Liver (tissue), 9 donors: Measurements from ENCODE around the gene GOLGA6A. TPM values are rescaled to one million over a fixed set of nuclear protein-coding genes. Genes with fewer than 3 reads are reported as not detected.

Experiments used
- DNase-seq: peaks from one replicate; pipeline ENCODE4 v3.0.0-alpha.2; 2017; ENCODE audit warnings: low spot score
- H3K27ac ChIP-seq, 2 donors: one replicate each; pipeline ENCODE4 v1.7.0; 2013; ENCODE audit warnings: inconsistent platforms in 2 of 2, low read length in 2 of 2, control low read depth in 1 of 2, low read depth in 1 of 2, mild to moderate bottlenecking in 1 of 2
- H3K27me3 ChIP-seq, 4 donors: one replicate each; pipeline versions ENCODE4 v1.6.1 to v1.7.0; 2013; ENCODE audit warnings: low read length in 3 of 4, inconsistent platforms in 1 of 4, mild to moderate bottlenecking in 1 of 4, moderate library complexity in 1 of 4; ENCODE audit not compliant: control insufficient read depth in 4 of 4, insufficient read depth in 4 of 4
- H3K36me3 ChIP-seq, 4 donors: one replicate each; pipeline versions ENCODE4 v1.6.1 to v1.7.0; 2013; ENCODE audit warnings: low read length in 3 of 4, mild to moderate bottlenecking in 3 of 4, low read depth in 1 of 4, moderate library complexity in 1 of 4; ENCODE audit not compliant: control insufficient read depth in 4 of 4, insufficient read depth in 3 of 4
- H3K4me1 ChIP-seq, 4 donors: one replicate each; pipeline versions ENCODE4 v1.6.1 to v1.7.0; 2013; ENCODE audit warnings: low read length in 3 of 4, mild to moderate bottlenecking in 3 of 4, moderate library complexity in 1 of 4; ENCODE audit not compliant: control insufficient read depth in 4 of 4, insufficient read depth in 4 of 4
- H3K4me3 ChIP-seq, 3 donors: one replicate each; pipeline versions ENCODE4 v1.6.1 to v1.7.0; 2013; ENCODE audit warnings: low read length in 3 of 3, control low read depth in 1 of 3, low read depth in 1 of 3, mild to moderate bottlenecking in 1 of 3
- H3K9ac ChIP-seq, 2 donors: one replicate each; pipeline ENCODE4 v1.7.0; 2013; ENCODE audit warnings: low read length in 2 of 2, mild to moderate bottlenecking in 2 of 2, moderate library complexity in 2 of 2, control low read depth in 1 of 2, low read depth in 1 of 2
- H3K9me3 ChIP-seq, 4 donors: one replicate each; pipeline versions ENCODE4 v1.6.1 to v1.7.0; 2013; ENCODE audit warnings: low read length in 3 of 4; ENCODE audit not compliant: control insufficient read depth in 4 of 4
- ATF3 ChIP-seq: IDR thresholded peaks from 2 replicates; pipeline ENCODE4 v1.6.1; 2016; ENCODE audit warnings: antibody characterized with exemption
- CTCF ChIP-seq: fragments of 150-350 bp; IDR thresholded peaks from 2 replicates; pipeline ENCODE4 v1.5.1; 2017; ENCODE audit warnings: improper control_type of control experiment, low read depth, low read length; ENCODE audit not compliant: missing input control
- EGR1 ChIP-seq, 2 donors: IDR thresholded peaks; 2 replicates each; pipeline ENCODE4 v1.6.1; 2016 to 2018; ENCODE audit warnings: antibody characterized with exemption in 2 of 2, low read depth in 2 of 2
- FOXA1 ChIP-seq: IDR thresholded peaks from 2 replicates; pipeline ENCODE4 v1.6.1; 2016; ENCODE audit warnings: antibody characterized with exemption
- FOXA2 ChIP-seq: IDR thresholded peaks from 2 replicates; pipeline ENCODE4 v1.6.1; 2016; ENCODE audit warnings: antibody characterized with exemption
- GABPA ChIP-seq, 2 donors: IDR thresholded peaks in 1 of 2; conservative IDR thresholded peaks in 1 of 2; 2 replicates each; pipeline ENCODE4 v1.6.1; 2016; ENCODE audit warnings: antibody characterized with exemption in 2 of 2, mild to moderate bottlenecking in 1 of 2, moderate library complexity in 1 of 2
- HNF4A ChIP-seq, 2 donors: conservative IDR thresholded peaks; 2 replicates each; pipeline ENCODE4 v1.6.1; 2016; ENCODE audit warnings: antibody characterized with exemption in 2 of 2, mild to moderate bottlenecking in 2 of 2
- HNF4G ChIP-seq: IDR thresholded peaks from 2 replicates; pipeline ENCODE4 v1.6.1; 2016; ENCODE audit warnings: antibody characterized with exemption
- JUND ChIP-seq, 2 donors: IDR thresholded peaks; 2 replicates each; pipeline ENCODE4 v1.6.1; 2016; ENCODE audit warnings: antibody characterized with exemption in 2 of 2
- MAX ChIP-seq: IDR thresholded peaks from 2 replicates; pipeline ENCODE4 v1.6.1; 2016; ENCODE audit warnings: antibody characterized with exemption
- NR2F2 ChIP-seq: IDR thresholded peaks from 2 replicates; pipeline ENCODE4 v1.6.1; 2016; ENCODE audit warnings: antibody characterized with exemption
- RAD21 ChIP-seq, 2 donors: IDR thresholded peaks; 2 replicates each; pipeline ENCODE4 v1.6.1; 2016; ENCODE audit warnings: antibody characterized with exemption in 2 of 2, mild to moderate bottlenecking in 2 of 2
- REST ChIP-seq: IDR thresholded peaks from 2 replicates; pipeline ENCODE4 v1.6.1; 2016; ENCODE audit warnings: antibody characterized with exemption, mild to moderate bottlenecking
- RXRA ChIP-seq, 2 donors: IDR thresholded peaks; 2 replicates each; pipeline ENCODE4 v1.6.1; 2017 to 2018; ENCODE audit warnings: antibody characterized with exemption in 2 of 2, mild to moderate bottlenecking in 1 of 2
- SP1 ChIP-seq: IDR thresholded peaks from 2 replicates; pipeline ENCODE4 v1.6.1; 2018; ENCODE audit warnings: antibody characterized with exemption, mild to moderate bottlenecking
- TAF1 ChIP-seq: conservative IDR thresholded peaks from 2 replicates; pipeline ENCODE4 v1.6.1; 2016; ENCODE audit warnings: antibody characterized with exemption, mild to moderate bottlenecking
- YY1 ChIP-seq: IDR thresholded peaks from 2 replicates; pipeline ENCODE4 v1.6.1; 2016; ENCODE audit warnings: antibody characterized with exemption, mild to moderate bottlenecking
- ZBTB33 ChIP-seq: IDR thresholded peaks from 2 replicates; pipeline ENCODE4 v1.6.1; 2016; ENCODE audit warnings: antibody characterized with exemption
- WGBS: extraction: QIAGEN DNeasy Blood & Tissue Kit; methylation state at CpG from one replicate; pipeline ENCODE4 v1.1.7; 2013; 5-methylcytosine and 5-hydroxymethylcytosine counted together
- polyA plus RNA-seq, 2 donors: library from polyadenylated mRNA; stranded (reverse) in 1 of 2; unstranded in 1 of 2; fragments of 200-250 nt in 1 of 2; fragments of >200 nt in 1 of 2; fragmentation: Nextera tagmentation in 1 of 2; extraction: Ambion mirVana in 1 of 2; gene quantifications; one replicate each; pipeline versions ENCODE4 v1.2.1 to v1.2.3, GENCODE V29; 2013 to 2015
- total RNA-seq, 2 donors: library from RNA; depleted of rRNA; stranded (reverse); fragments of >200 nt; gene quantifications; one replicate each; pipeline ENCODE4 v1.2.3, GENCODE V29; 2014
- donor health status: healthy.
- donor health status: healthy.
- donor health status: healthy.
- donor health status: healthy.
- donor health status: healthy.

GOLGA6A gene
- total and polyA plus RNA-seq, 4 donors: 0.06 to 1.4 (median 0.63) TPM

GRCh38 chr15:74050556-74051234 is 31.7 kb downstream of the GOLGA6A start:
- H3K27me3 ChIP-seq: no peaks in the 10 kb centered on the region
- H3K9ac ChIP-seq: no peak overlapping the region
- DNase-seq: no peak
- TF ChIP-seq MAX: no peak
- TF ChIP-seq TAF1: no peak
- TF ChIP-seq ZBTB33: no peak
- TF ChIP-seq REST: no peak
- no peak for TF ChIP-seq SP1
- TF ChIP-seq YY1: no peak
- no peak for TF ChIP-seq EGR1 (IDR thresholded peaks at IDR 0.05; ENCODE audit: low read depth in 2 of 2)
- TF ChIP-seq ATF3: no peak
- no peak for TF ChIP-seq GABPA (IDR thresholded peaks at IDR 0.05 in 1 of 2, conservative IDR thresholded peaks at IDR 0.05 in 1 of 2)
- no peak for TF ChIP-seq HNF4G
- no peak for TF ChIP-seq RAD21 (IDR thresholded peaks at IDR 0.05)
- no peak for TF ChIP-seq RXRA (IDR thresholded peaks at IDR 0.05)
- TF ChIP-seq CTCF: no peak
- no peak for TF ChIP-seq JUND (IDR thresholded peaks at IDR 0.05)
- no peak for TF ChIP-seq FOXA1
- no peak for TF ChIP-seq FOXA2
- no peak for TF ChIP-seq NR2F2
- TF ChIP-seq HNF4A (conservative IDR thresholded peaks at IDR 0.05): no peak
- H3K9me3 ChIP-seq: no peaks in the 10 kb centered on the region
- H3K4me3 ChIP-seq: no peak overlapping the region
- H3K27ac ChIP-seq: peak overlapping the region; percentile 25 to 52
- peaks cover 3 to 15% (median 7%) of the 10 kb centered on the region in 4 donors for H3K4me1 ChIP-seq
- 86% methylated on average over 8 of the region's 8 CpGs for WGBS
- H3K36me3 ChIP-seq: peaks cover 0 to 1% (median 0%) of the 10 kb centered on the region in 4 donors
